Stimulated activated CD8-positive, alpha-beta memory T cell treated with anti-CD3 and anti-CD28 coated beads, Interleukin-4, amount 100 ng/mL, for 48 hours (primary cell): ENCODE results near the gene SATB2.

Experiments used
- DNase-seq: peaks from one replicate; pipeline ENCODE4 v3.0.0-alpha.2; 2020

SATB2 gene

GRCh38 chr2:199388728-199389268, 68.9 kb downstream of the SATB2 start:
- DNase-seq: no peak

GRCh38 chr2:199384043-199384442, 73.7 kb downstream of the SATB2 start:
- DNase-seq: no peak

- no peak for DNase-seq
Observed at GRCh38 chr2:199383021-199383420, 74.7 kb downstream of the SATB2 start.

GRCh38 chr2:199382091-199382490, 75.6 kb downstream of the SATB2 start:
- DNase-seq: no peak

- no peak for DNase-seq
Observed at GRCh38 chr2:199381531-199381930, 76.2 kb downstream of the SATB2 start.

GRCh38 chr2:199378948-199379650, 78.6 kb downstream of the SATB2 start:
- no peak for DNase-seq

GRCh38 chr2:199370150-199370780, 87.5 kb downstream of the SATB2 start:
- no peak for DNase-seq

DNA sequence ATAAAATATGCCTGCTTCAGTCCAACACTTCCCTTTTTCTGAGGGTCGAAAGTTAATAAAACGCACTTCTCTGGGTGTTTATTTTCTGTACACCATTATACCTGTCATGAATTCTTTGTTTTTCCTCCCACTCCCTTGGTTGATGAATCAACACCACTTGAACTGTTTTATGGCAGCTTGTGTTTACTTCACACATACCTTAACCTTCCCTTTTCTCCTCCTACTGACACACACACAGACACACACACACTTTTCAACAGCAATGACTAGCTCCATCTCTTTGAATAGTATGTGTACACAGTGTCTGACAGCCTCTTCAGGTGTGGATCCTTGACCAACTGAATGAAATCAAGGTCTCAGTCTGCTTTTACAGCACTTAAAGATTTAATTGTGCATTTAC, 91.3 kb downstream of the SATB2 start:
- no peak for DNase-seq

- no peak for DNase-seq
Observed at GRCh38 chr2:199364153-199364552, 93.6 kb downstream of the SATB2 start.

DNA sequence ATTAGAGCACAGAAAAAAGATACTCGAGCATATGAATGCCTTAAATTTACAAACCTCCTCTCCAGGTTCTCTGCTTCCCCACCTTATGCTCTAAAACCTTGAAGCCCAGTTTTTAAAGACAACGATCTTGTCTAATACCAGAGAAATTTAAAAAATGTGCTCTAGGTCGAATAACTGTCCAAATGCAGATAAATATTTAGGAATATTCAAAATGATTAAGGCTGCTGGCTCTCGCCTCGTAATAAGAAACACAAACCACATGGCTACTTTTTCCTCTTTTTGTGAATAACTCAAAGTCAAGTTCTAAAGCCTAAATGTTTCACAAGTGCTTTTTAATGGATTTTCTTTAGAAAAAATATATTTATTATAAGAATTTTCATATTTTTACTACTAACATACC, 101.3 kb downstream of the SATB2 start:
- DNase-seq: no peak

GRCh38 chr2:199348871-199349270, 108.9 kb downstream of the SATB2 start:
- no peak for DNase-seq

DNA sequence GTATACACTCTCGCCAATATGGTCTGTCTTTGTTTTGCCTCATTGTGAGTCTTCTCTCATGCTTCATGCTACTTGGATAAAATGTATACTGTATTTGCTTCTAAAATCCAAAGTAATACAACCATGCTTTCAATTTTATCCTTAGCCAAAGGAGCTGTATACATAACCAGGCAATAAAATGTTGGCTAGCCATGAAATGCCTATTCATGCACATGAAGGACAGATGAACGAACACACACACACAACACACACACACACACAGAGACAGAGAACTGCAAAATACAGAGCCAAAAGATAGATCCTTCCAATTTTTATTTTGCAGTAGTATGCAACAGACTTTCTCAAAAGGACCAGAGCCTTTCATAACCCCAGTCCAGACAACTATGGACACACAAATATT, 113.7 kb downstream of the SATB2 start:
- no peak for DNase-seq

DNA sequence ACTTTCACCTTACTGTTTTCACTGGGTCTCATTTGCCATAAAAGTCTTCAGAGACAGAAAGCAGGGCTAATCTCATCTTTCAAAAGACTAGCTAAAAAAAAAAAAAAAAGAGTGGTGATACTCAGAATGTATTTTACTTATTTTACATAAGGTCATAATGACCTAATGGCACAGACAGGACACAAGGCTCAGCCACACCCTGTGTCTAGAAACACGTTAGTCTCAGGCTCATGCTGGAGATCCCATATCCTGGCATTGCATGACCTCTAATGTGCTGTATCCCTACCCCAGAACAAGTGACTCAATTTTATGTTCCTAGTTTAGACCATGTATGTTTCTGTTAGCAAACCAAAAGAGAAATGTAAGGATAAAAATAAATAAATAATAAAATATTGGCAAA, 115.4 kb downstream of the SATB2 start:
- DNase-seq: no peak

- no peak for DNase-seq
Observed at GRCh38 chr2:199341123-199341522, 116.6 kb downstream of the SATB2 start.

- DNase-seq: no peak
Observed at GRCh38 chr2:199339891-199340605, 117.7 kb downstream of the SATB2 start.

DNA sequence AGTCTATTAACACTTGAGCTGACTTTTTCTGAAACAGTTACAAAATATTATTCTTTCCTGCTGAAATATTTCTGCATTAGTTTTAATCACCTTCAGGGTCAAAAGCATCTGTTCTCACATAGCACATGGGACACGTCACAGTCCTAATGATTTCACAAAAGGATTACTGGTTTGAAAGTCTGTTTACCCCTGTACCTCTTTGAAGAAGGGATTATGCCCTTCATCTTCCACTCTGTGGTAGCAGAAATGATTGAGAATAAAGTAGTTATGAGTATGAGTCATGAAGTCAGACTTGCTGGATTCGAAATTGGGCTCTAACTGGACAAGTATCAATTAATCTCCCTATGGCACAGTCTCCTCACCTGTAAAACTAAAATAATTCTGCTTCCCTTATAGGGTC, 121.2 kb downstream of the SATB2 start:
- DNase-seq: no peak

DNA sequence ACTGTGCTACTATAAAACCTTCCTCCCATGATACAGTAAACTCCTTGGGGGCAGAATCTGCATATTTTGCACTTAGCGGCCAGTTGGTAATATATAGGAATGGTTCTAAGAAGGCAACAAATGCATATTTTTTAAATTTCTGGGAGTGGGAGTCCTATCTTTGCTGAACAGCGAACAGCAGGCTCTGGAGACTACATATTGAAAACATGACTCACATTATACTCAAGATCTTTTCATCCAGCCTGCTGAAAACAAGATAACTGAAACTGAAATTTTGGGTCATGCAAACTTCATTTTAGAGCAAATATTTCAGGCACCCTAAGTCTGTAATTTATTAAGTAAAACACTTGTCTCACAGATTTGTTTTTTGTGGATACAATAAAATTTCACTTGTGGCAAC, 122.2 kb downstream of the SATB2 start:
- DNase-seq: no peak

DNA sequence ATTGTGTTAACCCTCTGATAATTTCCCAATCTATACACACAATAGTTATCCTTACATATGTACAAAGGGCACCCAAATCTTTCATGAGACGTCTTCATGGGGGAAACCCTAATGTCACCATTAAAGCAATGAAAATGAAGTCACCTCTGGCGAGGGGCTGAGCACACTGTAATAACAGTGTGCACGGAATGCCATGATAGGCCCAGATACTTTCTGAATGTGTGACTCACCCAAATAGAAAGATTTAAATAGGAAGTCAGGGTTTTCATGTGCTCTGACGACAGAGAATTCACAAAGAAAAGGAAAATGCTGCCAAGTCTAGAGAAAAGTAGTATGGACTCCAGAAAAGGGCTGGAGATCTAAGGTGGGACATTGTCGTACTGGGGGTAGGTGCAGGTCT, 128.3 kb downstream of the SATB2 start:
- DNase-seq: no peak

DNA sequence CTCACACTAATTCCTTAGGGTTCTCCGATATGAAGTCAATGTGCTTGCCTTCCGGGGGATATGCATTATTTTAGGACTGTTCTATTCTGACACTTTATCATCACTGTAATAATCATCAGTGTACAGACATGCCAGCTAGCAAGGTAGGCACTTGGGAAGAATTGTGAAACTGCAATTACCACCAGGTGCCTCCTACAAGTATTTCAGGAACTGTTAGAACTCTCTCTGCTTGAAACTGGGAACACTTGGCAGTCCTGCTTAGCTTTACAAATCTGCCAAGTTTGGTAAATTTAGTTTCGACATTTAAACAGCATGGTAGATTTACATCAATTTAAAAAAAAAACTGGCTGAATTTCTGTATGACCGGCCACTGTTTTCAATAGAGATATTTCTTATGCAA, 128.7 kb downstream of the SATB2 start:
- no peak for DNase-seq

- DNase-seq: no peak
Observed at GRCh38 chr2:199325881-199326280, 131.9 kb downstream of the SATB2 start.

DNA sequence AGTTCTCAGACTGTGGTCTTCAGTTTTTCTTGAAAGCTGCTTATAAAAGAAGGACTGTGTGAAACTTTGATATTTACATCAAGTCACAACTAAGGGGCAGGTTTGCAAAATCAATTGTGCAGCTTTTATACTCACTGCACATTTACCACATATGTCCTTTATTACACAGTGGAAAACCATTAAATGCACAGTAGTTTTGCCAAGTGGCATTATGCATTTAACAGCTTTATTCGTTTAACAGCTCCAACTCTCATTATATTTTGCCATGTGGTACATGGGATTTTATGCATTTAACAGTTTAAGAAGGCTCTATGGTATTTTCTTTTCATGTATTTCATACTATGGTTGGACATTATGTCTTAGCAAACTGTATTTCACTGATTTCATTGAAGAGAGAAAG, 135.6 kb downstream of the SATB2 start:
- no peak for DNase-seq

GRCh38 chr2:199317646-199318045, 140.1 kb downstream of the SATB2 start:
- DNase-seq: no peak

- no peak for DNase-seq
Observed at GRCh38 chr2:199316851-199317250, 140.9 kb downstream of the SATB2 start.
